HUES6 (cell line): ENCODE measurements around the gene GNG2.

Experiments used
- H3K27ac ChIP-seq: 2 replicates; pipeline ENCODE4 v1.7.0; 2013; ENCODE audit warnings: low read depth, mild to moderate bottlenecking, low read length, inconsistent platforms
- H3K27me3 ChIP-seq: 2 replicates; pipeline ENCODE4 v1.6.1; 2013; ENCODE audit warnings: low read length; ENCODE audit not compliant: control insufficient read depth, insufficient read depth
- H3K36me3 ChIP-seq: 2 replicates; pipeline ENCODE4 v1.6.1; 2013; ENCODE audit warnings: low read length; ENCODE audit not compliant: control insufficient read depth, insufficient read depth
- H3K4me1 ChIP-seq: 2 replicates; pipeline ENCODE4 v1.6.1; 2013; ENCODE audit warnings: low read length; ENCODE audit not compliant: control insufficient read depth, insufficient read depth
- H3K4me3 ChIP-seq: 2 replicates; pipeline ENCODE4 v1.5.1; 2013; ENCODE audit warnings: low read depth, low read length
- H3K9ac ChIP-seq: one replicate; pipeline ENCODE4 v1.6.1; 2013; ENCODE audit warnings: mild to moderate bottlenecking, low read length
- H3K9me3 ChIP-seq: 2 replicates; pipeline ENCODE4 v1.6.1; 2013; ENCODE audit warnings: low read depth, low read length; ENCODE audit not compliant: control insufficient read depth, insufficient read depth

GNG2 gene

DNA sequence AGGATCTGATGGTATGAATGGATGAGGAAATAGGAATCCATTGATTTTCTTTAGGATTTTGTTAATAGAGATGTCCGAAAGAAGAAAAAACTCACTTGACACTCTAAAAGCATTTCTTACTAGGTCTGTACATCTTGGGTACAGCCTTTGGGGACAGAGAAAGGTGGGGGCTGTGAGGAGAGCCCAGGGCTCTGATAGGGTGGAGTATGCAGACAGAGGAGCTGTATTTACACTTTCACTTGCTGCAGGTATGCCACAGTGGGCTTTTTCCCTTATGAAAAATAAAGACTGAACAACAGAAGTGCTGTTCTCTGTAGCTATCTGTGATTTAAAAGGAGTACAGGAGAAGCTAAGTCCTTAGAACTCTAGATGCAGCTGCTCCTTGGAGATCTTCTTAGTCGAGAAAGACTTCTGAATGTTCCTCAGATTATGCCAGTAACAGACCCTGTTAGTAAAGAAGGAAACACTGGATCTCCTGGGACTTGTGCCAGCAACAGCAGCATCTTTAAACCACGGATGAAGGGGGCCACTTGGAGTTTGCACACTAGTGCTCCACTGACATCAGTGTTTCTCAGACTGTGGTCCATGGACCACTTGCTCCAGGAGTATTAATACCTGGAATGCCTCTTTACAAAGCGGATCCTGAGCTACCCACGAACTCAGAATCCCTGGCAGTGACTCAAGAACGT, 109.6 kb downstream of the GNG2 start:
- no peaks in the 10 kb centered on the region for H3K27me3 ChIP-seq
- no peak overlapping the region for H3K9ac ChIP-seq
- no peak overlapping the region for H3K4me3 ChIP-seq
- H3K9me3 ChIP-seq = no peaks in the 10 kb centered on the region
- H3K4me1 ChIP-seq = no peaks in the 10 kb centered on the region
- no peak overlapping the region for H3K27ac ChIP-seq
- H3K36me3 ChIP-seq = no peaks in the 10 kb centered on the region

DNA sequence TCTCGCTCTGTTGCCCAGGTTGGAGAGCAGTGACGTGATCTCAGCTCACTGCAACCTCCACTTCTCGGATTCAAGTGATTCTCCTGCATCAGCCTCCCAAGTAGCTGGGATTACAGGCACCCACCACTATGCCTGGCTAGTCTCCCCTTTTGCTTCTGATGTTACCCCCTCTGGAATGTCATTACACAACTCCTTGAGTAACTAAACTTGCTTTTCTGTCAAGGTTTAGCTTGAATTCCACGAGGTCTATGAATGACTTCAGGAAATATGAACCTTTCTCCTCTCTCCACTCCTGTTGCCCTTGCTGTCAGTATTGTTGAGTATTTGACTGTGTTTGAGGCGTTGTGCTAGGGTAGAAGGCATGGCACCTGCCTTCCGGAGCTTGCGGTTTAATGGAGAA, 112.2 kb downstream of the GNG2 start:
- H3K9me3 ChIP-seq = no peaks in the 10 kb centered on the region
- no peaks in the 10 kb centered on the region for H3K27me3 ChIP-seq
- H3K36me3 ChIP-seq = no peaks in the 10 kb centered on the region
- H3K4me1 ChIP-seq = peaks cover 4% of the 10 kb centered on the region; the same call in 1 of the 2 replicates
- H3K4me3 ChIP-seq = no peak overlapping the region
- no peak overlapping the region for H3K9ac ChIP-seq
- no peak overlapping the region for H3K27ac ChIP-seq

DNA sequence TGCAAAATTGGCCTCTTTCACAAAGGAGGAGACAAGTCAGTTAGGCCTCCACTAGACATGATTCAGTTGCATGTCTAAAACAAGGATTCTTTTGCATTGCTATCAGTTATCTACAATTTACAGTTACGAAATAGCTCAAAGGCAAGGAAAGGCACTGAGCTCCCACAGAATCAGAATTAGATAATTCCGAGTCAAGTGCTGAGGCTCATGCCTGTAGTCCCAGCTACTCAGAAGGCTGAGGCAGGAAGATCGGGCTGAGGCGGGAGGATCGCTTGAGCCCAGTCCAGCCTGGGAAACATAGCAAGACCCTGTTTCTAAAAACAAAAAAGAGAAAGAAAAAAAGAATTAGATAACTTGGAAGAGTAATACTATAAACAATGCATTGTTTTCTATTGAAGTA, 116.7 kb downstream of the GNG2 start:
- Histone ChIP-seq H3K9me3 (no peaks in the 10 kb centered on the region), H3K27me3 (no peaks in the 10 kb centered on the region), H3K36me3 (no peaks in the 10 kb centered on the region), H3K4me3 (no peak overlapping the region), H3K9ac (no peak overlapping the region), H3K4me1 (peaks cover 4% of the 10 kb centered on the region; the same call in 1 of the 2 replicates), H3K27ac (no peak overlapping the region)

DNA sequence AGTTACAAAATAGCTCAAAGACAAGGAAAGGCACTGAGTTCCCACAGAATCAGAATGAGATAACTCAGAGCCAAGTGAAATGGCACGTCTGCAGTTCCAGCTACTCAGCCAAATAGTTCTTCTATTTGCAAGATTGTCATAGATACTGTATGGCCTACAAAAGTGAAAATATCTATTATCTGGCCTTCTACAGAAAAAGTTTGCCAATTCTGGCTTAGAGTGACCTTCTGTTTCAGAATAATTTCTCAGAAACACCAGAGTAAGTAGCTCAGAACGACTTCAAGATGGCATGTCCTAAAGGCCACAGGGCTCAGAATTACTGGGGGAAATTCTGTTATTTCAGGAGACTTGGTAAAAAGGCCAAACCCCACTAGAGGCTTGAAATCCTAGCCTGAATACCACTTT, 118.3 kb downstream of the GNG2 start:
- no peaks in the 10 kb centered on the region for H3K27me3 ChIP-seq
- no peaks in the 10 kb centered on the region for H3K36me3 ChIP-seq
- 0 out of 2 replicates have a peak, but pooled peaks cover 2% of the 10 kb centered on the region for H3K9me3 ChIP-seq
- H3K27ac ChIP-seq = no peak overlapping the region
- H3K9ac ChIP-seq = no peak overlapping the region
- peaks cover 4% of the 10 kb centered on the region; the same call in 1 of the 2 replicates for H3K4me1 ChIP-seq
- H3K4me3 ChIP-seq = no peak overlapping the region

DNA sequence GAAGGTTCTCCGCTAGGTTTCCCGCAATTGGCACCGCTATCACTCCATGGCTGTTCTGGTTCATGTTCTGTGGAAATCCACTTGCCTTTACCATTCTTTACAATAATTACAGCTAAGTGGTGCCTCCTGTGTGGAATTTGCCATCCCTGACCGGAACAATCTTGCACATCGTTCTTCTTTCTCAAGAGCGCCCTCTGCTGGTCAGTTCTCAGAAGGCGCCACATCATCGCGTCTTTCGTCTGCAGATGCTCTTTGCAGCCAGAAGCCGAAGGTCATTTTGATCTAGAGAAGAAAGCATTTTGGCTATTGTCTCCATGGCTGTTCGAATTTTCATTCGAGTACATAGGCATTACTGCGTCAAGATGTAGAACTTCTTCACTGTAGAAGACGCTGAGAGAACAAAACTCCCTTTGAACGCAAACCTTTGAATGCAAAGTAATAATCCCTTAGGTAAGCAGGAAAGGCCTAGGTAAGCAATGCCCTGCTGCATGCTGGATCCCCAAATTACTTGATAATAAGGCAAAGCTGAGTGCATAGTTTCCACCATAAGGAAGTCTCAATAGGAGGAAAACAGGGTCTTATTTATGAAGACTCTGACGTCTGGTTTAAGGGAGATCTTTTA, 118.8 kb downstream of the GNG2 start:
- no peak overlapping the region for H3K4me3 ChIP-seq
- 0 out of 2 replicates have a peak, but pooled peaks cover 3% of the 10 kb centered on the region for H3K9me3 ChIP-seq
- H3K4me1 ChIP-seq = peaks cover 4% of the 10 kb centered on the region; the same call in 1 of the 2 replicates
- no peaks in the 10 kb centered on the region for H3K27me3 ChIP-seq
- no peaks in the 10 kb centered on the region for H3K36me3 ChIP-seq
- H3K27ac ChIP-seq = no peak overlapping the region
- H3K9ac ChIP-seq = no peak overlapping the region

DNA sequence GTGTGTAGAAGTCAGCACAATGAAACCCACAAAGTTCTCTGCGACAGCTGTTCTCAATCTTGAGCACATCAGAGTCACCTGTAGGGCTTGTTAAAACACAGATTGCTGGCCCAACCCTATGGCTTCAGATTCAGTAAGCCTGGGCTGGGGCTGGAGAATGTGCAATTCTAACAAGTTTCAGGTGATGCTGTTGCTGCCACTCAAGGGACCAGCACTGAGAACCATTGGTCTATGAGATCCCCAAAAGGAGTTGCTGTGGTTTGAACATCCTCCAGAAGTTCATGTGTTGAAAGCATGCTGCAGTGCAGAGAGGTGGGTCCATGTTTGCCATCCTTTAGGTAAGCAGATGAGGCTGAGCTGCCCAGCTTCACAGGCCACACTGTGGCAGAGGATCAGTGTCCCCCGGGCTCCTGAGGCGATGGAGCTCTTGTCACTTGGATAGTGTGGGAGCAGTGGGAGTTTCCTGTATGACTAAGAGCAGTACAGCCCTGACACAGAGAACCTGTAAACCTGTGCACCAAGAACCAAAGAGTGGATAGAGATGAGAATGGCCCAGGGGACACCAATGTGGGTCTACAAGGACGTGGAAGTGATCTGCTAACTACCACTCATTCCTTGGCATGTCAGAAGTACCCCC, 120.9 kb downstream of the GNG2 start:
- no peak overlapping the region for H3K4me3 ChIP-seq

DNA sequence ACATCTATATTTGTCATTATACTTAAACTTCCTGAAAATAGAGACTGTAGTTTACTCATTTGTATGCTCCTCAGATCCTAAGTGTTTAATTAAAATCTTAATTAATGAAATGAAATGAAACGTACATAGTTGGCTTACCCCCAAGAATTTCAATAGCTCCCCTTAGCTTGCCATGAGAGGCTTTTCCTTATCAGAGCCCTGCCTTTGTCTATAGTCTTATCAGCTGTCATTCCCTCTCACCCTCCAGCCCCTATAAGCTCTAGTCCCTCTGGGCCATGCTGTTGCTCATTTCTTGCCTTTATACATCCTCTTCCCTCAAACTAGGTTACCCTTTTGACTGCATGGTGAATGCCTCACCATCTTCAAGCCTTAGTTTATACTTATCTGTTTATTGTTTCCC, 127.8 kb downstream of the GNG2 start:
- Histone ChIP-seq H3K27ac (no peak overlapping the region), H3K4me1 (no peaks in the 10 kb centered on the region), H3K36me3 (peaks cover 23% of the 10 kb centered on the region), H3K9ac (no peak overlapping the region), H3K27me3 (no peaks in the 10 kb centered on the region), H3K4me3 (no peak overlapping the region), H3K9me3 (0 out of 2 replicates have a peak, but pooled peaks cover 3% of the 10 kb centered on the region)

More for the DNA sequence above, 120.9 kb downstream of the GNG2 start:
- Histone ChIP-seq H3K27ac (no peak overlapping the region), H3K27me3 (no peaks in the 10 kb centered on the region), H3K9me3 (0 out of 2 replicates have a peak, but pooled peaks cover 3% of the 10 kb centered on the region), H3K9ac (no peak overlapping the region), H3K36me3 (no peaks in the 10 kb centered on the region), H3K4me1 (no peaks in the 10 kb centered on the region)

DNA sequence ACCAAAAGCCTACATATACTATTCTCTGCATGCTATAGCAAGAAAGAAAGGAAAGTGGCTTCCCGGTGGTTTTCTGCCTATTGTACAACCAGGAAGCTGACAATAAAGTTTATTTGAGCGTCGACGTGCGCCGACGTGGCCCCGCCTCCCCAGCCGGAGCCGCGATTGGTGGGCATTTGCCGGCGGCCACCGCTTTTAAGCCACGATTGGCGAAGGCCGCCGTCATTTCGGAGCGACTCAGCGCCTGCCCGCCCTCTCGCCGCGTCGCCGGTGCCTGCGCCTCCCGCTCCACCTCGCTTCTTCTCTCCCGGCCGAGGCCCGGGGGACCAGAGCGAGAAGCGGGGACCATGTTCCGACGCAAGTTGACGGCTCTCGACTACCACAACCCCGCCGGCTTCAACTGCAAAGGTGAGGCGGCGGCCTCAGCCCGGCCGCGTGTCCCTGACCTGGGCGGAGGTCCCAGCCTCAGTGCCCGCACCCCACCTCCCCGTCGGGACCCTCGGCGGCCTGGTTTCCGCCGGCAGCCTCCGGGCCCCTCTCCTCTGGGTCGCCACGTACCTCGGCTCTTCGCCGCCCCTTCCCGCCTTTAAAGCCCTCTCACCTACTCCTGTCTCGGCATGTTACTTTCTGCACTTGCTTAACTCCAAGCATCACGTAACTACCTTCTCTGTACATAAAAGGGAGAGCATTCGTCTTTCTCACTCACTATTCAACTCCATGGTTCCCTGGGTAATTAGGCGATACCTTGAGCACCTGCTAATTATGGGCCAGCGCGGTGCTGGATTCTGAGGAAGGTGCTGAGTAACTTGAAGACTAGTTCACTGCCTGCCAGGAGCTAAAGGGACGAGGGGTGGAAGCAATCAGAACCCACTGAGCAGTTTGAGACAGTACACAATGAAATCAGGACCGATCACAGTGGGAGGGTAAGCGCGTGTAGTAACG, 129.2 kb downstream of the GNG2 start, which contains the start of gene RTRAF:
Gene RTRAF, plus strand, starts transcription at position 254 of the 942 bp plus-strand sequence. Its CDS starts 94 bp downstream, at position 348.
- H3K36me3 ChIP-seq = peaks cover 37% of the 10 kb centered on the region
- H3K4me3 ChIP-seq = peak within 1 kb of the TSS; percentile 98
- no peaks in the 10 kb centered on the region for H3K9me3 ChIP-seq
- peak within 1 kb of the TSS; percentile 89 for H3K9ac ChIP-seq
- peak within 1 kb of the TSS; percentile 72 for H3K27ac ChIP-seq
- H3K27me3 ChIP-seq = no peaks in the 10 kb centered on the region
- H3K4me1 ChIP-seq = no peaks in the 10 kb centered on the region

DNA sequence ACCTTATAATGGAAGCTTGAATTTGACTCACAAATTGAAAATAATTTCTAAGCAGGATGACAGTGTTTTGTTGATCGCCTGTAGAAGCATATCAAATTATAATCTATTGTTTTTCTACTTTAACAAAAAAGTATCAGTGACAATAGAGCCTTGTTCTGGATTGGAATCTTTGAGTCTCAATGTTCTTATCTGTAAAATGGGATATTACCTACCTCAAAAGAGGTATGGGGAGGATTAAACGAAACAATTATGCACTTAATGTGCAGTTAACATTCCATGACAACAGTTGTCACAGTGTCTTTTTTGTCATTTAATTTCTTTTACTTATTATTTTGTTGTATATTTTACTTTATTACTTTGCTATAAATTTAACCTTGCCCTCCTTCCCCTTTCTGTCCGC, 130.1 kb downstream of the GNG2 start:
- Histone ChIP-seq H3K36me3 (peaks cover 46% of the 10 kb centered on the region), H3K27ac (no peak overlapping the region), H3K27me3 (no peaks in the 10 kb centered on the region), H3K4me1 (no peaks in the 10 kb centered on the region), H3K4me3 (peak overlapping the region; percentile 98), H3K9ac (peak overlapping the region; percentile 89), H3K9me3 (no peaks in the 10 kb centered on the region)

DNA sequence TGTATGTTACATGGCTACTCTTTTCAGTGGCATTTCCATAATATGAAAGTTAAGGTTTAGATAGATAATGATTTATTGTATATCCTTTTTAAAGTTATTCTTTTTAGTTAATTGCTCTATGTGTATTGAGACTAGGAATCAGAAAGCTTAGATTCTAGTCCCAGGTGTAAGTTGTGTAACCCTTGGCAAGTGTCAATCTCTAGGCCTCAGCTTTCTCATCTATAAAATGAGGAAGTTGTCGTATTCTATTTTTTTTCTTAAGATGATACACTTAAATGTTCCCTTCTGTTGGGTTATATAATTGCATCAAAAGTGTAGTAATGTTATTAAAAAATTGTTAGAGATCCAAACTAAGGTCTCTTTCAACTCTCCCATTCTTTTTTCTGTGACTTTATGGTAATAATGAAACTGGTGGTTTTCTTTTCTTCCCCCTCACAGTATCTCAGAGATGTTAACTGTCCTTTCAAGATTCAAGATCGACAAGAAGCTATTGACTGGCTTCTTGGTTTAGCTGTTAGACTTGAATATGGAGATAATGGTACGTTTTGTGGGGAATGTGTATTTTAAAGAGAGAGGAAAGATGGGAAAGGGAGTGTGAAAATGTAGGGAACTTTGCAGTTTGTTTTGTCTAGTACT, 133.0 kb downstream of the GNG2 start:
- H3K9me3 ChIP-seq = no peaks in the 10 kb centered on the region
- no peak overlapping the region for H3K27ac ChIP-seq
- no peak overlapping the region for H3K9ac ChIP-seq
- no peaks in the 10 kb centered on the region for H3K27me3 ChIP-seq
- peaks cover 74% of the 10 kb centered on the region for H3K36me3 ChIP-seq
- no peak overlapping the region for H3K4me3 ChIP-seq
- no peaks in the 10 kb centered on the region for H3K4me1 ChIP-seq
